HFFc6 (cell line): Measurements from ENCODE around the gene SWI5. TPM values are rescaled to one million over a fixed set of nuclear protein-coding genes. Genes with fewer than 3 reads are reported as not detected.

Source experiments
- DNase-seq: peaks from one replicate; pipeline ENCODE4 v3.0.0-alpha.2; 2018
- H3K27ac Mint-ChIP-seq: 2 replicates; pipeline ENCODE4 v1.8.0; 2020; ENCODE audit warnings: mild to moderate bottlenecking, mixed read lengths
- H3K27me3 Mint-ChIP-seq: 2 replicates; pipeline ENCODE4 v1.8.0; 2021; ENCODE audit warnings: mild to moderate bottlenecking, moderate library complexity, mixed read lengths; ENCODE audit not compliant: insufficient read depth
- H3K36me3 Mint-ChIP-seq: 2 replicates; pipeline ENCODE4 v1.8.0; 2021; ENCODE audit warnings: low read depth, mixed read lengths
- H3K4me1 Mint-ChIP-seq: 2 replicates; pipeline ENCODE4 v1.8.0; 2020; ENCODE audit warnings: low read depth, mixed read lengths
- H3K4me3 Mint-ChIP-seq: 2 replicates; pipeline ENCODE4 v1.8.0; 2020; ENCODE audit warnings: mild to moderate bottlenecking, moderate library complexity, mixed read lengths
- H3K9me3 Mint-ChIP-seq: 2 replicates; pipeline ENCODE4 v1.8.0; 2020; ENCODE audit warnings: mild to moderate bottlenecking, mixed read lengths
- total RNA-seq, 6 experiments: library from RNA; stranded (reverse); fragmentation: NEBNext Ultra II Directional; extraction: Animal tissue kit (Norgen Biotek cat#: 25700); gene quantifications; 2 replicates in 1 of 6; 3 replicates in 5 of 6; pipeline ENCODE4 v1.2.3, GENCODE V29; 2021
- TF ChIP-seq, protein P1 (sequence below): fragments of 200-600 bp; sonication (generic); IDR thresholded peaks from 2 replicates; pipeline ENCODE4 v1.5.0; 2021; ENCODE audit warnings: antibody characterized with exemption, mild to moderate bottlenecking

SWI5 gene
- total RNA-seq, 6 experiments from 2014 or later, result 40.7 to 46.7 (median 41.9) TPM

DNA sequence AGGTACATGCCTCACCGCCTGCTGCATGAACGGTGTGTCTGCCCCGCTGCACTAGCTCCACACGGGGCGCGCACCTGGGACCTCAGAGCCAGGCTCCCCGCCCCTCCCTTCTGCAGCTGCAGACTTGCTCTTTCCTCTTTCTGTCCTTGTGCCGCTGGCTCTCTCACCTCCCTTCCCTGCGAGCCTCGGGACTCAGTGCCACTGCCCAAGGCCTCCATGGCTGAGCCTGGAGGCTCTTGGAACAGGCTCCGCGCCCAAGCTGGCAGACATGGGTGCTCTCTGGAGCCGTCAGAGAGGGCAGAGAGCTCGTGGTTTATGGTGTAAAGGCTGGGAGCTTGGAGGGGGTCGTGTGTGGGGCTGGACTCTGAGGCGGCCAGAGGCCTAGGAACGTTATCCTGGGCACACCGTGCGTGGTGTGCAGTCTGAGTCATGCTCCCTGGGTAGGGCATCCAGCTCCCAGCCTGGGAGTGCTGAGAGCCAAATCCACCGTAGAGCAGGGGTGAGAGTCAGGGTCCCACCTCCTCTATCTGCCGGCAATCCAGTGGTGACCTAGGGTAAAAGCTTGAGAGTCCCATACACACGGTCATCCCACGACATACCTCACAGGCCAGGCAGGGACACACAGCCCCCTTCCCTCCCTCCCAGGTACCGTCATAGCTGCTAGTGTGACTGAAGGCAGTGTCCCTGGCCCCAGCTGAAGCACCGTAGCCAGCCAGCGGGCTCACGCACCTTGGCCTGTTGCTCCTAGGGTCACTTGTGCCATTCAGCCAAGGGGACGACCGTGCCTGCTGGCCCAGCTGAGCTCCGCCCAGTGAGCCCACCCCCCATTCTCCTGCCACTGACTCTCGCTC is 22.7 kb upstream of the SWI5 start:
- no peak for DNase-seq
- peaks cover 15% of the 10 kb centered on the region for H3K4me1 Mint-ChIP-seq
- H3K4me3 Mint-ChIP-seq, result no peak overlapping the region
- no peak overlapping the region for H3K27ac Mint-ChIP-seq
- TF ChIP-seq, protein P1, sequence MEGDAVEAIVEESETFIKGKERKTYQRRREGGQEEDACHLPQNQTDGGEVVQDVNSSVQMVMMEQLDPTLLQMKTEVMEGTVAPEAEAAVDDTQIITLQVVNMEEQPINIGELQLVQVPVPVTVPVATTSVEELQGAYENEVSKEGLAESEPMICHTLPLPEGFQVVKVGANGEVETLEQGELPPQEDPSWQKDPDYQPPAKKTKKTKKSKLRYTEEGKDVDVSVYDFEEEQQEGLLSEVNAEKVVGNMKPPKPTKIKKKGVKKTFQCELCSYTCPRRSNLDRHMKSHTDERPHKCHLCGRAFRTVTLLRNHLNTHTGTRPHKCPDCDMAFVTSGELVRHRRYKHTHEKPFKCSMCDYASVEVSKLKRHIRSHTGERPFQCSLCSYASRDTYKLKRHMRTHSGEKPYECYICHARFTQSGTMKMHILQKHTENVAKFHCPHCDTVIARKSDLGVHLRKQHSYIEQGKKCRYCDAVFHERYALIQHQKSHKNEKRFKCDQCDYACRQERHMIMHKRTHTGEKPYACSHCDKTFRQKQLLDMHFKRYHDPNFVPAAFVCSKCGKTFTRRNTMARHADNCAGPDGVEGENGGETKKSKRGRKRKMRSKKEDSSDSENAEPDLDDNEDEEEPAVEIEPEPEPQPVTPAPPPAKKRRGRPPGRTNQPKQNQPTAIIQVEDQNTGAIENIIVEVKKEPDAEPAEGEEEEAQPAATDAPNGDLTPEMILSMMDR, result no peak
- no peaks in the 10 kb centered on the region for H3K9me3 Mint-ChIP-seq
- H3K27me3 Mint-ChIP-seq, result peaks cover 8% of the 10 kb centered on the region
- H3K36me3 Mint-ChIP-seq, result peaks cover 33% of the 10 kb centered on the region

DNA sequence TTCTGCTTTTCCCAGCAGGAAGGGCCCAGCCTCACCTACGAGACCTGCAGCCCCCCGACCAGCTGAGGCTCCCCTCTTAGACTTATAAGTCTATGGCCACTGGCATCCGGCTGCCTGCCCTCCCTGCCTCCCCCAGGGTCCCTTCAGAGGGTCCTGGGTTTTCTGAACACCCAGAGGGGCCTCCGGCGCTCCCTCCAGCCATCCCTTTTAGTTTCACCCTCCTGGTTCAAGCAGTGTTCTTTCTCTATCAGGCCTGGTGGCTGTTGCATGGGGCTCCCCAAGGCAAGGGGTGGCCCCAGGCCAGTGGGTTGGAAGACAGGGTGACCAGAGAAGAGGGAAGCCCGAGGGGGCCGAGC is 22.1 kb upstream of the SWI5 start:
- TF ChIP-seq, protein P1, result no peak
- H3K4me3 Mint-ChIP-seq, result no peak overlapping the region
- no peaks in the 10 kb centered on the region for H3K9me3 Mint-ChIP-seq

DNA sequence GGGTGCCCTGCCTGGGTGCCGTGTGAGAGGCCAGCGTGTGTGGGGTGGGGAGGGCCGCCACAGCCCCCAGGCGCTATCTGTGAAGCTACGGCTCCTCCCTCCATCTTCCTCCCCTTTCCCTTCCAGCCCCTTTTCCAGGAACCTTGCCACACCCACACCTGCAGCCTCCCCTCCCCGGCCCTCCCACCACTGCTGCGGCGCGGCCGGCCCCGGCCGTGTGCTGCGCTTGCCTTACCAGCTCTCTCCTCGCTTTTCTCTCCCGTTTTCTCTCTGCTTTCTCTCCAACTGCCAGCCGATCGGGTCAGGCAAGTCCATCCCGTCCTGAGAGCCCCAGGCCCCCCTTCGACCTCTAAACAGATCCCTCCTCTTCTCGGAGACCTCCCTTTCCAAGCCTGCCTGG is 21.7 kb upstream of the SWI5 start:
- Mint-ChIP-seq H3K4me1 (peaks cover 15% of the 10 kb centered on the region), H3K9me3 (no peaks in the 10 kb centered on the region), H3K36me3 (peaks cover 32% of the 10 kb centered on the region), H3K27ac (no peak overlapping the region), H3K4me3 (no peak overlapping the region), H3K27me3 (peaks cover 8% of the 10 kb centered on the region)
- no peak for DNase-seq
- TF ChIP-seq, protein P1, result no peak

More for the DNA sequence above, 22.1 kb upstream of the SWI5 start:
- no peak overlapping the region for H3K27ac Mint-ChIP-seq
- H3K36me3 Mint-ChIP-seq, result peaks cover 33% of the 10 kb centered on the region
- peaks cover 8% of the 10 kb centered on the region for H3K27me3 Mint-ChIP-seq
- peaks cover 15% of the 10 kb centered on the region for H3K4me1 Mint-ChIP-seq
- no peak for DNase-seq

DNA sequence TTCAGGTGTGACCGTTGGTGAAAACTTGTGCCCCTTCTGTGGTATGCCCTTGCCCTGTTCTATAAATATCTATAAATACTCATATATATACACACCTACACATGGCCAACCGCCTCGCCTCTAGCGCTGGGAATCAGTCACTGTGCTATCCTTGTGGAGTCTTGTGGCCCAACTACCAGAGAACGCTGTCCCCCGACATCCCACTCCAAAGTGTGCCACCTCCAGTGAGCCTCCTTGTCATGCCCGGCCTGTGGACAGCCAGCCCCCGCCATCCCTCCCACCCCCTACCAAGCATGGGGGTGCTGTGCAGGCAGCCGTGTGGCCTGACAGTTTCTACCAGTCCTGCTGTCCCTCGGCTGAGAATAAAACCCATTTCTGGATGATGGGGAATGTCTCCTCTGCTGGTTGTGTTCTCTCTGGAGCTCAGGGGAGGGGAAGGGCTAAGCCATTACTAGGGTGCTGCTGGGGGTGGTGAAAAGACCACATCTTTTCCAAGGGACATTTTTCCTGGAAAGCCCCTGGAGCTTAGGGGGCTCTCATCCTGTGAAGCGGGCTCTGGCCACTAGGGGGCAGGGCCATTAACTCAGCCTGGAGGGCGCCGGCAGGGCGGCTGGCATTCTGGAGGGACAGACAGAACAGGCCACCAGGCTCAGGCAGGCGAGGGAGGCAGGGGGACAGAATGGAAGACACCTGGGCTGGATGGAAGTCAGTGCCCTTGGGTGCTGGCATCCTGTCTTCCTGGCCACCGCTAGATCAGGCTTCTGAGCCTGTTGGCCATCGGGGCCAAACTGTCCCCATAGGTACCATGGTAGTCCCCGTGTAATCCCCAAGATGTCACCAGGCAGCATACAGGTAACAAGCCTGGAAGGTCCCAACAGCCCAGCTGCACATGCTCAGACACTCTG is 21.0 kb upstream of the SWI5 start:
- peak; percentile 30 for DNase-seq
- no peak overlapping the region for H3K4me3 Mint-ChIP-seq
- peaks cover 8% of the 10 kb centered on the region for H3K27me3 Mint-ChIP-seq
- peaks cover 15% of the 10 kb centered on the region for H3K4me1 Mint-ChIP-seq
- TF ChIP-seq, protein P1, result peak; percentile 95
- no peak overlapping the region for H3K27ac Mint-ChIP-seq
- no peaks in the 10 kb centered on the region for H3K9me3 Mint-ChIP-seq
- H3K36me3 Mint-ChIP-seq, result peaks cover 26% of the 10 kb centered on the region

- H3K27ac Mint-ChIP-seq, result peak overlapping the region; percentile 3; the same call in 1 of the 2 replicates
- H3K4me1 Mint-ChIP-seq, result peaks cover under 1% of the 10 kb centered on the region
- peaks cover 12% of the 10 kb centered on the region for H3K27me3 Mint-ChIP-seq
- TF ChIP-seq, protein P1, result no peak
- H3K9me3 Mint-ChIP-seq, result no peaks in the 10 kb centered on the region
- no peak overlapping the region; the same call in 1 of the 2 replicates for H3K4me3 Mint-ChIP-seq
- H3K36me3 Mint-ChIP-seq, result peaks cover 22% of the 10 kb centered on the region
- no peak for DNase-seq
Observed at GRCh38 chr9:128257086-128257825, 18.8 kb upstream of the SWI5 start.
